H1 (cell line): ENCODE data around the gene GRK5.

Experiments used
- CTCF ChIP-seq, 3 experiments: IDR thresholded peaks; 1 replicate in 2 of 3; 2 replicates in 1 of 3; pipeline versions ENCODE4 v1.5.1 to v1.6.1; 2011; ENCODE audit warnings: low read length in 3 of 3, mild to moderate bottlenecking in 3 of 3, inconsistent platforms in 2 of 3, low read depth in 1 of 3, moderate library complexity in 1 of 3; ENCODE audit not compliant: insufficient read depth in 1 of 3; ENCODE audit errors: control extremely low read depth in 1 of 3
- EZH2 ChIP-seq: fragments of 200-600 bp; sonication (generic); IDR thresholded peaks from 2 replicates; pipeline ENCODE4 v1.7.1; 2012; ENCODE audit warnings: low read depth, mild to moderate bottlenecking, moderate library complexity, low read length, inconsistent platforms; ENCODE audit not compliant: severe bottlenecking
- KDM5A ChIP-seq: fragments of 200-600 bp; IDR thresholded peaks from 2 replicates; pipeline ENCODE4 v1.7.1; 2012; ENCODE audit warnings: mild to moderate bottlenecking, low read length, inconsistent platforms, mixed read lengths
- MAX ChIP-seq: IDR thresholded peaks from 2 replicates; pipeline ENCODE4 v1.6.1; 2012; ENCODE audit warnings: inconsistent platforms
- POLR2AphosphoS5 ChIP-seq: IDR thresholded peaks from 2 replicates; pipeline ENCODE4 v1.6.1; 2011; ENCODE audit warnings: low read depth, low read length
- RAD21 ChIP-seq, 2 experiments: IDR thresholded peaks in 1 of 2; conservative IDR thresholded peaks in 1 of 2; 2 replicates each; pipeline ENCODE4 v1.6.1; 2011; ENCODE audit warnings: low read depth in 2 of 2, low read length in 2 of 2, improper control_type of control experiment in 1 of 2, inconsistent platforms in 1 of 2, mild to moderate bottlenecking in 1 of 2, moderate library complexity in 1 of 2
- RNF2 ChIP-seq: fragments of 200-900, 300-1000 bp; sonication (generic); IDR thresholded peaks from 2 replicates; pipeline ENCODE4 v1.7.1; 2016; ENCODE audit warnings: borderline replicate concordance, low read depth, mild to moderate bottlenecking, antibody characterized with exemption, low read length; ENCODE audit not compliant: poor library complexity, severe bottlenecking; ENCODE audit errors: missing control alignments
- SIRT6 ChIP-seq: IDR thresholded peaks from one replicate; pipeline ENCODE4 v1.7.1; 2012; ENCODE audit warnings: low read length, inconsistent platforms
- SRF ChIP-seq: IDR thresholded peaks from 2 replicates; pipeline ENCODE4 v1.6.1; 2011; ENCODE audit warnings: mild to moderate bottlenecking, low read depth, low read length, moderate library complexity
- YY1 ChIP-seq: IDR thresholded peaks from 2 replicates; pipeline ENCODE4 v1.6.1; 2011; ENCODE audit warnings: low read depth, mild to moderate bottlenecking, low read length

DNA sequence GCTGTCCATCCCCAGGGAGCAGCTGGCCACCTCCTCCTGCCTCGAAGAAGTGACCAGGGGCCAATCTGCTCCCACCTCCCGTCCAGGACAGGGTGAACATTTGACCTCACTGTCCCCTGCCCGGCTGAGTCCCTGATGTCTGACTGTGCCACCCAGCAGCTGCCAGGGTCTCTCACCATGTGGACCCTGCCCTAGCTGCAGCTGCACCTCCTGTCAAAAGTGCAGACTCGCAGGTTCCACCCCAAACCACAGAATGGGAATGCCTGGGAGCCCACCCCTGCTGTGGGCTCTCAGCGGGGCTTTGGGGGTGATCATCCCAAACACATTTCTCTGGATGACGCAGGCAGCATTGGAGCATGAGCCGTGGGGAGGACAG, 249.1 kb downstream of the GRK5 start:
- TF ChIP-seq RAD21 (IDR thresholded peaks at IDR 0.05 in 1 of 2, conservative IDR thresholded peaks at IDR 0.05 in 1 of 2; ENCODE audit: low read depth in 2 of 2, low read length in 2 of 2) (no peak), CTCF (IDR thresholded peaks at IDR 0.05; ENCODE audit: control extremely low read depth in 1 of 3, insufficient read depth in 1 of 3, low read depth in 1 of 3, low read length in 3 of 3) (no peak), KDM5A (no peak), EZH2 (no peak), POLR2AphosphoS5 (no peak), RNF2 (no peak), SIRT6 (no peak), MAX (no peak), YY1 (no peak), SRF (no peak)
